Measurements from ENCODE around the gene NAALADL2.

- TF ChIP-seq POLR2A (IDR thresholded peaks at IDR 0.05; ENCODE audit: low read depth, low read length) (no peak), CTCF (conservative IDR thresholded peaks at IDR 0.05; ENCODE audit: low read depth, low read length) (no peak), SMC3 (IDR thresholded peaks at IDR 0.05; ENCODE audit: low read depth, low read length) (no peak), MAZ (IDR thresholded peaks at IDR 0.05; ENCODE audit: borderline replicate concordance, low read depth, low read length) (no peak), CEBPB (IDR thresholded peaks at IDR 0.05; ENCODE audit: low read depth, low read length) (no peak), RFX5 (IDR thresholded peaks at IDR 0.05; ENCODE audit: low read depth, low read length) (no peak), RCOR1 (IDR thresholded peaks at IDR 0.05; ENCODE audit: insufficient replicate concordance, low read length) (no peak), USF2 (IDR thresholded peaks at IDR 0.05; ENCODE audit: low read depth, low read length) (no peak)
Observed at GRCh38 chr3:174858353-174858752, 781 bp upstream of the NAALADL2 start.

Data from IMR-90 (cell line).